ENCODE data around the gene AADAC. TPM values are rescaled to one million over a fixed set of nuclear protein-coding genes. Genes with fewer than 3 reads are reported as not detected.
"Not testable (repeated sequence)": the region's sequence is repeated elsewhere in the genome, so short reads cannot be mapped to it uniquely, and the experiment has no call there.

Gene AADAC
- total RNA-seq (2014; rRNA removed), result not detected in 2 replicates
- polyA plus RNA-seq (2012), result not detected

DNA sequence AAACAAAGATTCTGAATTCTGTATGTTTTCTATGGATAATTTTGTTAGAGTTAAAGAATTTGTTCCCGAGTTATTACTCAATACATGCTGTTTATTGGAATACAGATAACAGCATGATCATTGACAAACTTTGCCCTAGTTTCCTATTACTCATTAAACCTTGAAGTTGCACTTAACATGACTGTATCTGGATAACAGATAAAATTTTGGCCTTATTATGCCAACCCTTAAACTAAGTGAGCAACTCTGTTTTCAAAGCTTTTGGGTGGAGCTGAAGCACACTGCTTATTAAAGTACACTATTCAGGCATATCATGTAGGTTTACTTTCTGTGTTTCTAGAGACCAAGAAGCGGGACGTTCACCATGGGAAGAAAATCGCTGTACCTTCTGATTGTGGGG is at the start of gene AADAC:
TSS of gene AADAC (plus strand) at position 318 of the 400 bp plus-strand sequence. CDS start at position 365, 47 bp downstream.
- DNase-seq (ENCODE audit: low read depth), result no peak

GRCh38 chr3:151764699-151765098 is 49.2 kb upstream of the AADAC start:
- DNase-seq (ENCODE audit: low read depth), result not testable (repeated sequence)

DNA sequence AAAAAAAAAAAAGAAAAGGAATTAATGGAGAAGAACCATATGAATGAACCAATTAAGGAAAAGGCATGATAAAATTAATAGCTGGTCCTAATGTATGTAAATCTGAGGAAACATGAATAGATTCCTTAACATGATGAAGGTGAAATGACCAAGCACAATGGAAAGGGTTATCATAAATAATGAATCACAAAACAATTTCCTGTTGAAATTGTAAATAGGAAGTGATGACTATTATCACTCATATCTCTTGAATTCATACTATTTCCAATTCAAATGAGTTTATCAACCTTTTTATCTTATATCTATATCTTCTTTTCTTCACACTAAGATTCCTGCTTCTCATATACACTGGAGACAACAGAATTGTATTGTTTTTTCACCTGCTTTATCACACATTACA is 48.2 kb upstream of the AADAC start:
- no peak for DNase-seq (ENCODE audit: low read depth)

- DNase-seq (ENCODE audit: low read depth), result peak; percentile 78
Measured at GRCh38 chr3:151766454-151766853, 47.5 kb upstream of the AADAC start.

DNA sequence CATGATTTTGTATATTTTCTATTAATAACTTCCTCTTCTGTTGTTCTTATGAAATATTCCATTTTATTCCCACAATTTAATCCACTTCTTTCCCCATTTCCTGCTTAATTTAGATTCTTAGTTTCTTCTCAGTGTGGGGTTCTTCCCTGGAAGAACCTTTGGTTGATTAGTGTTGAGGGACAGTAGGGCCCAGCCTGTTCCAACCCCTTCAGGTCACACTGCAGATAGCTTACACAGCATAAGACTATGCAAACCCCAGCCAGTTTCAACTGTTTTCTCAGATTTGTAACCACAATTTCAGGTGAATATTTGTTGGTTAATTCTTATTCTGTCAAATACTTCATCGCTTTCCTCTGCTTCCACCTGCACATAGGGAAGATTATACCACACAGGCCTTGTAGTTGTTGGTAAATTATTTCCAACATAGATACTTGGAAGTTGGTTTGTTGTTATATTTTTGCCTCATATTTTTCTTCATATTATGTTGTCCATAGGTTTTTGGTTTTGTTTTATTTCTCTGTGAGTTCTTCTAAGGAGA is 45.5 kb upstream of the AADAC start:
- DNase-seq (ENCODE audit: low read depth), result no peak

- DNase-seq (ENCODE audit: low read depth), result no peak
Measured at GRCh38 chr3:151769175-151769574, 44.7 kb upstream of the AADAC start.

DNA sequence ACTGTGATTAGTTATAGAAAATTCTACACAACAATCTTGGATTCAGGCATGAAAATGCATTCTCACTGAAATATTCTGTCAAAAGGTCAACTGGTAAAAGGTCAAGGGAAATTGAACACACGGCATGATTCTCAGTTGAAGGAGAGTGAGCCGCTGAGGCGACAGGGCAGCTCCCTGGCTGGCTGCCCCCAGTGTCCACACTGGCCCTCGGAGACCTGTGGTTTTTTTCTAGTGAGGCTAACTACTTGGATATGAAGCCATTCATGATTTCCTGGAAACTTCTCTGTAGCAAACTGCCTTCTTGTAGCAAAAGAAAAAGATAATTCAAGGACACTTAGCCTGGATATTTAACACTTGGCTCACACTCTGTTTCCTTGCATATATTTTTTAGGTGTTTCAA is 43.0 kb upstream of the AADAC start:
- DNase-seq (ENCODE audit: low read depth), result peak; percentile 64

- no peak for DNase-seq (ENCODE audit: low read depth)
Measured at GRCh38 chr3:151772825-151773480, 41.0 kb upstream of the AADAC start.

GRCh38 chr3:151774235-151774634 is 39.7 kb upstream of the AADAC start:
- DNase-seq (ENCODE audit: low read depth), result no peak

- no peak for DNase-seq (ENCODE audit: low read depth)
Measured at GRCh38 chr3:151774910-151775309, 39.0 kb upstream of the AADAC start.

DNA sequence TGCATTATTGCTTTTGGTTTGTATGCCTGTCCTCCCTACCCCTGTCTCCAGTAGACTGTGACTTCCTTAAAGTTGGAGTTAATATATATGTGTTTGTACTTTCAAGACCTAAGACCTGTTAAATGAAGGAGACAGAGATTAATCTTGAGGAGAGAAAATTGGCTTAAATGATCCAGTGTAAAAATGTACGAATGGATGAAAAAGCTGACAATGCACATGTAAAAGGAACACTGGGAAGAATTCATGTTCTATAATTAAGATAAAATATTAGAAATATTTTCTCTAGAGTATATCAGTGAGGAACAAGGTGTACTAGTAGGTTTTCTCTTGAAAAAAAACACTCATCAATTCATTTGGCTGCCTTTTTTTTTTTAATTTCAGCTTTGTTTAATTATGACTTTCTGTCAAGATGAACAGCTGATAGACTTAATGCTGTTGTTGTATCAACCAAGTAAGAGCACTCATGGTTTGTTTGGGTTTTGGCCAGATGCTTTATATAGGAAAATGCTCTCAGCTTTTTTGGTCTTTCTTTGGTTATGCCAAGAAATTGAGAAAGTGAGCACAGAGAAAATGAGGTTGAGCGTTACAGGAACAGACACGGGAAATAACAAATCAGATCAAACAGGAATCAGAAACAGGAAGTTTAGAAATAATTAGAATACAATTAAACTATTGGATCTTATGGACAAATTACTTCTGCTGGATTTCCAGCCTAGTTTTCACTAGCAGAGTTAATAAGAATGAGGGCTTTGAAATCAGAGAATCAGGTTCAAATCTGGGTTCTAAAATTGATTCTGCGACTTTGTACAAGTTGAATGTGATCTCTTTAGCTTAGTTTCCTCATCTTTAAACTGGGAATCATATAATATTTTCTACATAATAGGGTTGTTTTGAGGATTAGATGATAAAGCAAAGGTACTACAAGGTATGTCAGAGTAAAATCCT is 38.3 kb upstream of the AADAC start:
- no peak for DNase-seq (ENCODE audit: low read depth)

DNA sequence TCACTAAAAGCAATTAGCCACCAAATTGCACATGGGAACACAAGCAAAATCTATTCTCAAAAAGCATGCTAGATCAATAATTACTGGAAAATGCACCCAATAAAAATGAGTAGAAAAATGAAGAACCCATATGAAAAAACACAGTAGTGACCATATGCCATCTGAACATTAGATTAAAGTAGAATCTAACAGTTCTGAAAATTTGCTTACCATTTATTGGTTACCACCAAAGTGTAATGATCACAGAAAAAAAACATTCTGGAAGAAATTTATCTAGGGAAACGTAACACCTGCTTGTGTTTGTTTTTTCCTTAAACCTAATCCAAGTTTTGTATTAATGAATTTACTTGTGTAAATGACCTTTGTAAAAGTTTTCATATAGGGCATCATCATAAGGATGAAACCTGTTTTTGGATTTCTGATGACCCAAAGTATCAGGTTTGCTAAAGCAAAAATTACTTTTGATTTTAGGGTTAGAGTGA is 37.6 kb upstream of the AADAC start:
- no peak for DNase-seq (ENCODE audit: low read depth)

DNA sequence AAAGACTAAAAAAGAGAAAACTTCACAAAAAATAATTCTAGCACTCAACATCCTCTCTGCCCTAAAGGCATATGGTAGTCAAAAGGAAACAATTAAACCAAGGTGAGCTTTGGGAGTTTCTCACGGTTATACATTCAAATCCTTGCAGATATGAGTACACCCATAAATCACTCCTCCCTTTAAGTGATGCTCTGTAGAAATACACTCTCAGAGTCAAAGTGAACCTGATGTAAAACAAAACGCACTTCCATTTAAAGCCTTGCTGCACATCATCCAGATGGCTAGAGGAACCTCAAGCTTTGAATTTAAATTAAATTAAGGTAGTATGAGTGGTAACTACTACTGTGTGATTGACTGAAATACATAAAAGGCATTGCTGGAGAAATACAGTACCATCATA is 36.0 kb upstream of the AADAC start:
- DNase-seq (ENCODE audit: low read depth), result no peak

GRCh38 chr3:151787626-151788025 is 26.3 kb upstream of the AADAC start:
- DNase-seq (ENCODE audit: low read depth), result peak; percentile 18

DNA sequence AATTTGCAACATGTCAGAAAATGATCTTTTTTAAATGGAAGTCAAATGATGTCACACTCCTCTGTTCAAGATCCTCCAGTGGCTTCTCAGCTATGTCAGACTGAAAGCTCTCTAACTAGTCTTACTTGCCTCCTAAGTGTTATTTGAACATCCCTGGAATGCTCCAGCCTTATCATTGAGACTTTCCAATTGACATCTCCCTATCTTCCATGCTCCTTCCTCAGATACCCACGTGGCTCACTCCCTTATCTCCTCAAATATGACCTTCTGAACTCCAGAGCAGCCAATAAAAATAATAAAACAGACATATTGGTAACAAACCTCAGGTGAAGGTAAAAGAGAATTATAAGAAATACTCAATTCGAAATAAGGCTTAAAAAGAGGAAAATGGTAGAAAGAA is 25.5 kb upstream of the AADAC start:
- no peak for DNase-seq (ENCODE audit: low read depth)

DNA sequence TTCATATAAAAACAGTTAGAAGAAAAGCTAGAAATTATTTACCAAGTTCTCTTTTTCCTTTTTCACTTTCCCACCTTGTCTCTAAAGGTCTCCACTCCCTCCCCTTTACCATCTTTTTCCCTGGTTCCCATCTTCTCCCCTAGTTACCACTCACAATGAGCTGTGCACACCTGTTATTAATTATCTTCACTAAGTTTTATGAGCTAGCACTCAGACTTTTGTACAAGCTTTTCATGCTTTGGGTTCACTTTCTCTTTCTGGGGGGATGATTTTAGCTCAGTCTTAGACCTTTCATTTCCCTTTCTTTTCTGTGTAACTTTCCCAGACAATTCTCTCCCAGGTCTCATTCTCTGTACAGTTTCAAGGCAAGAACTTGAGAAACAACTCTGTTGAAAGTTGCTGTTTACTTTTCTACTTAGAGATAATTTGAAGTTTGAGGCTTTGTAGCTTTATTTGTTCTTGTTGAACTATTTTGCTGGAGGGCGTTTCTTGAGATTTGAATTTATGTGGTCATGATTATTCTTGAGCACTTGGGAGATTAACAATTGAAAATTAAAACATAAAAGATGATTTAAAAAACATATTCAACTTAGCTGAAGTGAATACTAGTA is 24.0 kb upstream of the AADAC start:
- no peak for DNase-seq (ENCODE audit: low read depth)

DNA sequence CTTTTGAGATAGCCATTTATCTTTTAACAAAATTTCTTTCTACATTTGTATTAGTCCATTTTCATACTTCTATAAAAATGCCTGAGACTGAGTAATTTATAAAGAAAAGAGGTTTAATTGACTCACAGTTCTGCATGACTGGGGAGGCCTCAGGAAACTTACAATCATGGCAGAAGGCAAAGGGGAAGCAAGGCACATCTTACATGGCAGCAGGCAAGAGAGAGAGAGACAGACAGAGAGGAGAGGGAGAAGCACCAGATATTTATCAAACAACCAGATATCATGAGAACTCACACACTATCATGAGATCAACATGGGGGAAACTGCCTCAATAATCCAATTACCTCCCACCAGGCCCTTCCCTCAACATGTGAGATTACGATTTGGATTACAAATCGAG is 23.2 kb upstream of the AADAC start:
- not testable (repeated sequence) for DNase-seq (ENCODE audit: low read depth)

DNA sequence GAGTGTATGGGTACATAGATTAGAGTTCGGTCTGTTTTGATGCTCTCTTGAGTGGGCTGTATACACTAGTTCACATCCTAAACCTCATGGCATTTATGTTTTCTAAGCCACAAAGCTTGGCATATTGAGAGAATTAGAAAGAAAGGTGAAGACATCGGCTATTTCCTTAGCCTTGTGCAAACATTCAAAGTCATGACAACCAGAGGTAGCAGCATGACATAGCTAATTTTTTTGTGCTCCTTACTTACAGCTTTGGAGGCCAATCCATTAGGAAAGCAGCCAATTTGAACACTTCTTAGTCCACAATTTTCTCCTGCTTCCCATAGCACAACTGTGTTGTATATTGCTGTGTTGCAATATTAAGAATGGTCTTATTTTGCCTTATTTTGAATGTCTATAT is 21.5 kb upstream of the AADAC start:
- DNase-seq (ENCODE audit: low read depth), result no peak

DNA sequence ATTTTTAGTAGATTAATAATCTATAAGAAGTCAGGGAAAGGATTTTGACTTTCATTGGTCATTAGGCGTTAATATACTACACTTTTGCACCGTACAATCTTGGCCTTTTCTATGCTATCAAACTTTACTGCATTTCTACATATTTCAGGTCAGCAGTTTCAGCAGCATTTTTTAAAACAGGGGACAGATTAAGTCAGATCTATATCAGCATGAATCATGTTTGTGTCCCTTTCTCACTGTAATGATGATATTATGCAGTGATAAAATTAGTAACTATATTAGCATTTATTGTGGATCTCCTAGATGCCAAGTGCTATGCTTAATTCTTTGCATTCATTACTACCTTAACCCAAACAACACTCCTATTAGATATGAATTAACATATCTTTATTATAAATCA is 20.3 kb upstream of the AADAC start:
- DNase-seq (ENCODE audit: low read depth), result no peak

DNA sequence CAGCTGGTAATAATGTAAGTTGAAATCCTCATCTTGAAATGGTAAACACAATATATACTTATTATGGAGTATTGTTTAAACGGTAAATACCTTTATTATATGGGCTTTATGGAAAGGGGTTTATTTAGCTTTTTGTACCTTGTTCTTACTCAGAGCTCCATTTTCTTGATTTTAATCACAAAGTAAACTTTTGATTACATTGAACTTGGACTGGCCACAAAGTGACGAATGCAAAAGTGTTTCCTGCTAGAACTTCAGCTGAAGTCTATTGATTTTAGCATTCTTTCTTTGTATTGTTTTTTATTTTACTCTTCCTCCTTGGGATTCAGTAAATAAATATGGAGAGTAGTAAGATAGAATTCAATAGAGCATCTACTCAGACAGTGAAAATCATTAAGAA is 19.8 kb upstream of the AADAC start:
- no peak for DNase-seq (ENCODE audit: low read depth)

- peak; percentile 70 for DNase-seq (ENCODE audit: low read depth)
Measured at GRCh38 chr3:151795276-151795675, 18.6 kb upstream of the AADAC start.

GRCh38 chr3:151796105-151796680 is 17.7 kb upstream of the AADAC start:
- DNase-seq (ENCODE audit: low read depth), result no peak
